H9 (cell line): ENCODE measurements around the gene PIEZO2. TPM values are rescaled to one million over a fixed set of nuclear protein-coding genes. Genes with fewer than 3 reads are reported as not detected.

Experiments used
- DNase-seq: peaks from one replicate; pipeline ENCODE4 v3.0.0-alpha.2; 2017
- H2AFZ ChIP-seq: one replicate; pipeline ENCODE4 v1.6.1; 2013; ENCODE audit warnings: mild to moderate bottlenecking, low read length, control low read depth, moderate library complexity
- H2AK5ac ChIP-seq: 2 replicates; pipeline ENCODE4 v1.6.1; 2013; ENCODE audit warnings: low read length, control low read depth, mixed read lengths; ENCODE audit not compliant: insufficient read length
- H2BK120ac ChIP-seq: one replicate; pipeline ENCODE4 v1.6.1; 2013; ENCODE audit warnings: low read depth, mild to moderate bottlenecking, low read length, control low read depth, inconsistent platforms; ENCODE audit not compliant: poor library complexity, severe bottlenecking
- H2BK12ac ChIP-seq: 2 replicates; pipeline ENCODE4 v1.6.1; 2013; ENCODE audit warnings: low read length, control low read depth, mixed read lengths, low read depth; ENCODE audit not compliant: insufficient read length
- H2BK15ac ChIP-seq: 2 replicates; pipeline ENCODE4 v1.6.1; 2013; ENCODE audit warnings: low read depth, low read length, control low read depth
- H2BK20ac ChIP-seq: one replicate; pipeline ENCODE4 v1.6.1; 2013; ENCODE audit warnings: low read depth, mild to moderate bottlenecking, low read length, control low read depth, inconsistent platforms; ENCODE audit not compliant: poor library complexity, severe bottlenecking
- H2BK5ac ChIP-seq: 2 replicates; pipeline ENCODE4 v1.6.1; 2013; ENCODE audit warnings: low read length, control low read depth, mixed read lengths; ENCODE audit not compliant: insufficient read length
- H3K14ac ChIP-seq: 2 replicates; pipeline ENCODE4 v1.6.1; 2013; ENCODE audit warnings: low read length, control low read depth; ENCODE audit not compliant: insufficient read depth
- H3K18ac ChIP-seq: 2 replicates; pipeline ENCODE4 v1.6.1; 2013; ENCODE audit warnings: low read depth, mild to moderate bottlenecking, mixed read lengths, low read length, control low read depth; ENCODE audit not compliant: insufficient read length
- H3K23ac ChIP-seq: 2 replicates; pipeline ENCODE4 v1.6.1; 2013; ENCODE audit warnings: low read length, control low read depth, mixed read lengths, low read depth; ENCODE audit not compliant: insufficient read length
- H3K23me2 ChIP-seq: 2 replicates; pipeline ENCODE4 v1.6.1; 2013; ENCODE audit warnings: low read depth, mild to moderate bottlenecking, mixed read lengths, low read length, control low read depth; ENCODE audit not compliant: insufficient read length, poor library complexity, severe bottlenecking
- H3K27ac ChIP-seq: 2 replicates; pipeline ENCODE4 v1.5.1; 2013; ENCODE audit warnings: low read length, control low read depth, mixed read lengths, low read depth; ENCODE audit not compliant: insufficient read length
- H3K27me3 ChIP-seq: 2 replicates; pipeline ENCODE4 v1.6.1; 2013; ENCODE audit warnings: low read length, control low read depth, inconsistent platforms; ENCODE audit not compliant: insufficient read depth
- H3K4ac ChIP-seq: 2 replicates; pipeline ENCODE4 v1.6.1; 2013; ENCODE audit warnings: low read depth, mild to moderate bottlenecking, control low read depth, inconsistent platforms, low read length, moderate library complexity
- H3K4me1 ChIP-seq: 2 replicates; pipeline ENCODE4 v1.6.1; 2013; ENCODE audit warnings: low read length, control low read depth, inconsistent platforms; ENCODE audit not compliant: insufficient read depth
- H3K4me2 ChIP-seq: 2 replicates; pipeline ENCODE4 v1.6.1; 2013; ENCODE audit warnings: low read length, control low read depth, mixed read lengths; ENCODE audit not compliant: insufficient read length, insufficient read depth
- H3K56ac ChIP-seq: 2 replicates; pipeline ENCODE4 v1.6.1; 2013; ENCODE audit warnings: low read depth, mild to moderate bottlenecking, mixed read lengths, low read length, control low read depth; ENCODE audit not compliant: insufficient read length
- H3K79me1 ChIP-seq: 2 replicates; pipeline ENCODE4 v1.6.1; 2013; ENCODE audit warnings: low read depth, mild to moderate bottlenecking, moderate library complexity, low read length, control low read depth, inconsistent platforms; ENCODE audit not compliant: insufficient read depth, poor library complexity, severe bottlenecking
- H3K79me2 ChIP-seq: 2 replicates; pipeline ENCODE4 v1.6.1; 2013; ENCODE audit warnings: low read length, control low read depth, inconsistent platforms; ENCODE audit not compliant: insufficient read depth
- H3K9ac ChIP-seq: 2 replicates; pipeline ENCODE4 v1.6.1; 2013; ENCODE audit warnings: low read length, control low read depth, mixed read lengths; ENCODE audit not compliant: insufficient read length; ENCODE audit errors: extremely low read depth
- H3K9me3 ChIP-seq: one replicate; pipeline ENCODE4 v1.6.1; 2013; ENCODE audit warnings: low read depth, low read length, inconsistent platforms; ENCODE audit not compliant: control insufficient read depth
- H3T11ph ChIP-seq: one replicate; pipeline ENCODE4 v1.6.1; 2013; ENCODE audit warnings: mild to moderate bottlenecking, low read length, control low read depth, inconsistent platforms
- H4K20me1 ChIP-seq: one replicate; pipeline ENCODE4 v1.6.1; 2013; ENCODE audit not compliant: control insufficient read depth, insufficient read length, insufficient read depth
- H4K5ac ChIP-seq: 2 replicates; pipeline ENCODE4 v1.6.1; 2013; ENCODE audit warnings: low read depth, mild to moderate bottlenecking, mixed read lengths, low read length, control low read depth; ENCODE audit not compliant: insufficient read length
- H4K8ac ChIP-seq: replicated peaks from 2 replicates; pipeline ENCODE4 v1.6.1; 2013; ENCODE audit warnings: low read length, control low read depth, mixed read lengths, low read depth; ENCODE audit not compliant: insufficient read length
- H4K91ac ChIP-seq: 2 replicates; pipeline ENCODE4 v1.6.1; 2013; ENCODE audit warnings: low read depth, mild to moderate bottlenecking, moderate library complexity, mixed read lengths, low read length, control low read depth; ENCODE audit not compliant: insufficient read length
- H3K27ac Mint-ChIP-seq, 3 experiments: 2 replicates in 2 of 3; 3 replicates in 1 of 3; pipeline ENCODE4 v1.8.0; 2020 to 2021; ENCODE audit warnings: mixed read lengths in 3 of 3, mild to moderate bottlenecking in 1 of 3, moderate library complexity in 1 of 3
- H3K27me3 Mint-ChIP-seq: 2 replicates; pipeline ENCODE4 v1.8.0; 2021; ENCODE audit warnings: low read depth, mild to moderate bottlenecking, moderate library complexity, mixed read lengths
- H3K36me3 Mint-ChIP-seq, 3 experiments: 2 replicates in 2 of 3; 3 replicates in 1 of 3; pipeline ENCODE4 v1.8.0; 2020 to 2021; ENCODE audit warnings: low read depth in 3 of 3, mixed read lengths in 3 of 3; ENCODE audit not compliant: insufficient read depth in 1 of 3
- H3K4me1 Mint-ChIP-seq, 2 experiments: 2 replicates each; pipeline ENCODE4 v1.8.0; 2020; ENCODE audit warnings: mixed read lengths in 2 of 2
- H3K4me3 Mint-ChIP-seq, 2 experiments: 2 replicates in 1 of 2; 3 replicates in 1 of 2; pipeline ENCODE4 v1.8.0; 2020 to 2021; ENCODE audit warnings: mild to moderate bottlenecking in 2 of 2, mixed read lengths in 2 of 2, moderate library complexity in 1 of 2
- H3K9me3 Mint-ChIP-seq, 2 experiments: 2 replicates in 1 of 2; 3 replicates in 1 of 2; pipeline ENCODE4 v1.8.0; 2020; ENCODE audit warnings: mild to moderate bottlenecking in 2 of 2, mixed read lengths in 2 of 2, moderate library complexity in 1 of 2
- WGBS: extraction: QIAGEN DNeasy Blood & Tissue Kit; methylation state at CpG from one replicate; pipeline ENCODE4 v1.1.7; 2013; ENCODE audit warnings: missing lambda C conversion rate, low lambda C conversion rate, mixed read lengths; ENCODE audit not compliant: insufficient read length; ENCODE audit errors: extremely low coverage; 5-methylcytosine and 5-hydroxymethylcytosine counted together
- total RNA-seq: library from RNA; stranded (reverse); gene quantifications from 2 replicates; pipeline ENCODE4 v1.2.1, GENCODE V29; 2021
- TF ChIP-seq, protein P1 (sequence below): fragments of 200-600 bp; sonication (generic); conservative IDR thresholded peaks from 3 replicates; pipeline ENCODE4 v1.8.0; 2021; ENCODE audit warnings: antibody characterized with exemption, mild to moderate bottlenecking

PIEZO2 gene
- total RNA-seq, 1 experiment from 2014 or later = 3.9 TPM

DNA sequence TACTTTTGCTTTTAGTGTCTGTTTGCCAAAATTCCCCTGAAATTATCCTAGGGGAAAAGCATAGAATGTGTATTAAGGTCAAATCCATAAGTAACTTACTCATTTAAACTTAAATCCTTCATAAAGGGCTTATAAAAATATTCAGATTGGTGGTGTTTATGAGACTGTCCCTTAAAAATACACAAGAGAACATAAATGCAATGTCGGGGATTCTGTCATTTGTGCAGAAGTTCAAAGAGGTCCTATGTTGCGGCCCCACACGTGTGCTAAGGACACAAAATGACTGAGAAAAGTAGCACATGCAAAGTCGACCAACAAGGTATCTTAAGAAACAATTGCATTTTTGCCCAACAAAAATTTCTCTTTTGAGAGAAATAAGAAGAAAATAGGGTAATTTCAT lies 225.1 kb downstream of the PIEZO2 start:
- Histone ChIP-seq H3T11ph (no peak overlapping the region), H2AFZ (no peak overlapping the region), H3K27ac (no peak overlapping the region), H2BK12ac (no peak overlapping the region), H3K56ac (no peak overlapping the region), H4K8ac (no peak overlapping the region), H3K9ac (no peak overlapping the region), H2BK5ac (no peak overlapping the region), H3K79me2 (no peaks in the 10 kb centered on the region), H3K4me1 (peaks cover 10% of the 10 kb centered on the region; the same call in 1 of the 2 replicates), H4K5ac (no peak overlapping the region), H3K27me3 (no peaks in the 10 kb centered on the region), H3K4ac (no peak overlapping the region), H3K23ac (no peak overlapping the region), H3K9me3 (no peaks in the 10 kb centered on the region), H4K20me1 (no peaks in the 10 kb centered on the region), H3K18ac (no peak overlapping the region), H3K79me1 (no peaks in the 10 kb centered on the region), H4K91ac (no peak overlapping the region), H2BK20ac (no peak overlapping the region), H3K14ac (no peak overlapping the region), H3K4me2 (no peak overlapping the region), H2BK120ac (no peak overlapping the region), H2AK5ac (no peak overlapping the region), H3K23me2 (no peaks in the 10 kb centered on the region), H2BK15ac (no peak overlapping the region)
- H3K9me3 Mint-ChIP-seq = peaks cover 2 to 3% of the 10 kb centered on the region in 2 experiments; a peak in 2 of 5 replicates
- peaks cover 0 to 14% (median 2%) of the 10 kb centered on the region in 3 experiments; a peak in 3 of 7 replicates for H3K36me3 Mint-ChIP-seq
- H3K4me3 Mint-ChIP-seq = no peak overlapping the region
- no peak overlapping the region for H3K27ac Mint-ChIP-seq
- no peaks in the 10 kb centered on the region for H3K27me3 Mint-ChIP-seq
- TF ChIP-seq, protein P1, sequence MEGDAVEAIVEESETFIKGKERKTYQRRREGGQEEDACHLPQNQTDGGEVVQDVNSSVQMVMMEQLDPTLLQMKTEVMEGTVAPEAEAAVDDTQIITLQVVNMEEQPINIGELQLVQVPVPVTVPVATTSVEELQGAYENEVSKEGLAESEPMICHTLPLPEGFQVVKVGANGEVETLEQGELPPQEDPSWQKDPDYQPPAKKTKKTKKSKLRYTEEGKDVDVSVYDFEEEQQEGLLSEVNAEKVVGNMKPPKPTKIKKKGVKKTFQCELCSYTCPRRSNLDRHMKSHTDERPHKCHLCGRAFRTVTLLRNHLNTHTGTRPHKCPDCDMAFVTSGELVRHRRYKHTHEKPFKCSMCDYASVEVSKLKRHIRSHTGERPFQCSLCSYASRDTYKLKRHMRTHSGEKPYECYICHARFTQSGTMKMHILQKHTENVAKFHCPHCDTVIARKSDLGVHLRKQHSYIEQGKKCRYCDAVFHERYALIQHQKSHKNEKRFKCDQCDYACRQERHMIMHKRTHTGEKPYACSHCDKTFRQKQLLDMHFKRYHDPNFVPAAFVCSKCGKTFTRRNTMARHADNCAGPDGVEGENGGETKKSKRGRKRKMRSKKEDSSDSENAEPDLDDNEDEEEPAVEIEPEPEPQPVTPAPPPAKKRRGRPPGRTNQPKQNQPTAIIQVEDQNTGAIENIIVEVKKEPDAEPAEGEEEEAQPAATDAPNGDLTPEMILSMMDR = no peak
- no peak for DNase-seq
- no CpG with 5 or more reads among the region's 4 CpGs for WGBS
- peaks cover 74 to 76% of the 10 kb centered on the region in 2 experiments for H3K4me1 Mint-ChIP-seq
